Measurements from ENCODE around the gene ARHGEF4. TPM values are rescaled to one million over a fixed set of nuclear protein-coding genes. Genes with fewer than 3 reads are reported as not detected.

Gene ARHGEF4
- total RNA-seq, 1 experiment from 2014 or later = 26.6 TPM

DNA sequence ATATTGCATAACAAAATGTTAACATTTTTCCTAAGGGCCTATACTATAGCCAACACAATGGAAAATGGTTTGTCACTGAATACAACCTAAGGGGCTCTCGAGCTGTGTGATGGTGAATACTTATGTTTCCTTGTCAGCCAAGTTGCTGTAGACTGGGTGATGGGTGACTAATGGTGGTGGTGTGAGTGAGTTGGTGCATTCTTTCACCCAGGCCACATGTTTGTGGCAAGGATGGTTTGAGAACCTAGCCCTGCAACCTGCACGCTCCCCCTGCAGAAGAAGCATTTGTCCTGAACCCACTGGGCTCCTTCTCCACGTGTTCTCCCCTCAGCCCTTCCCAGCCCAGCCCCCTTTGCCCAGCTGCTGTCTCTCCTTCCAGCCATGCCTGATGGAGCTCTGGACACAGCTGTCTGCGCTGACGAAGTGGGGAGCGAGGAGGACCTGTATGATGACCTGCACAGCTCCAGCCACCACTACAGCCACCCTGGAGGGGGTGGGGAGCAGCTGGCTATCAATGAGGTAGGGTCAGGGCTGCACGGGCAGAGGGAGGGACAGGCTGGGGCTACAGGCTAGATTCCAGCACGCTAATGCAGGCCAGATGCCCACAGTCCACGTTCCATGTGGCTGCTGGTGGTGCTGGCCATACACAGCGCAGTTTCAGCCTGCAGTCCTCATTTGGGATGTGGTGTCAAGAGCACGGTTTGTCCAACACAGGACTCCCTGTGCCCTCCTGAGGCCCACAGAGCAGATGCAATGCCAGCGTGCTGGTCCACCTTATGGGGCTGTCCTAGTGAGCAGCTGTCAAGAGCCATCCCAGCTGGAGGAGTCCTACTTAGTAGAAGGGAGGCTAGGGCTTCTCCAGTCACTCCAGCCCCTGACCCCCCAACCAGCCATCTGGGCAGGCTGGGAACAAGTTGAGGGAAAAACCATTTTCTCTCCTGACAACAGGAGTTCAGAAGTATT is 191.1 kb downstream of the ARHGEF4 start (continued):
- TF ChIP-seq CTCF (IDR thresholded peaks at IDR 0.05 in 2 of 3, conservative IDR thresholded peaks at IDR 0.05 in 1 of 3; ENCODE audit: borderline replicate concordance in 1 of 3, insufficient read depth in 1 of 3, low read depth in 2 of 3, low read length in 2 of 3) = no peak

DNA sequence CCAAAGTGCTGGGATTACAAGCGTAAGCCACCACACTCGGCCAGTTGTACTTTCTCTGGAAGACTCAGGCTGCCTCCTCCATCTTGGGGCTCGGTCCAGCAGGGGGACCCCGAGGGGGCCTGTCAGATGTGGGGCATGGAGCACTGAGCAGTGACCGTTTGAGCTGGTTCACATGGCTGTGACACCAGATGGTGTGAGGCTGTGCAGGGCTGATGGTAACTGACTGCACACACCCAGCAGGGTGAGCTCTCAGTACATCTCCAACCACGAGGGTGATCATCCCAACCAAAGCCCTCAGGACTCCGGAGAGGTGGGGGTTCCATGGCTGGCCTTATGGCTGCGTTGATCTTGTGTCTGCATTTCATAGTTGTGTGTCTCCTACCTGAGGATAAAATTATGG is 193.1 kb downstream of the ARHGEF4 start:
- TF ChIP-seq, protein P1, sequence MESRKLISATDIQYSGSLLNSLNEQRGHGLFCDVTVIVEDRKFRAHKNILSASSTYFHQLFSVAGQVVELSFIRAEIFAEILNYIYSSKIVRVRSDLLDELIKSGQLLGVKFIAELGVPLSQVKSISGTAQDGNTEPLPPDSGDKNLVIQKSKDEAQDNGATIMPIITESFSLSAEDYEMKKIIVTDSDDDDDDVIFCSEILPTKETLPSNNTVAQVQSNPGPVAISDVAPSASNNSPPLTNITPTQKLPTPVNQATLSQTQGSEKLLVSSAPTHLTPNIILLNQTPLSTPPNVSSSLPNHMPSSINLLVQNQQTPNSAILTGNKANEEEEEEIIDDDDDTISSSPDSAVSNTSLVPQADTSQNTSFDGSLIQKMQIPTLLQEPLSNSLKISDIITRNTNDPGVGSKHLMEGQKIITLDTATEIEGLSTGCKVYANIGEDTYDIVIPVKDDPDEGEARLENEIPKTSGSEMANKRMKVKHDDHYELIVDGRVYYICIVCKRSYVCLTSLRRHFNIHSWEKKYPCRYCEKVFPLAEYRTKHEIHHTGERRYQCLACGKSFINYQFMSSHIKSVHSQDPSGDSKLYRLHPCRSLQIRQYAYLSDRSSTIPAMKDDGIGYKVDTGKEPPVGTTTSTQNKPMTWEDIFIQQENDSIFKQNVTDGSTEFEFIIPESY (IDR thresholded peaks at IDR 0.05; ENCODE audit: extremely low read depth, insufficient replicate concordance, low read length) = no peak
- TF ChIP-seq EZH2phosphoT487 (IDR thresholded peaks at IDR 0.05; ENCODE audit: borderline replicate concordance) (no peak), ZNF274 (IDR thresholded peaks at IDR 0.05; ENCODE audit: low read depth, low read length) (no peak), SRF (IDR thresholded peaks at IDR 0.05; ENCODE audit: low read depth) (no peak), POLR2AphosphoS5 (IDR thresholded peaks at IDR 0.05; ENCODE audit: low read depth, low read length) (no peak), SIN3A (IDR thresholded peaks at IDR 0.05; ENCODE audit: low read depth) (no peak), CEBPB (IDR thresholded peaks at IDR 0.05; ENCODE audit: low read depth) (no peak), ZFX (IDR thresholded peaks at IDR 0.05) (no peak), ATF3 (IDR thresholded peaks at IDR 0.05) (no peak), POLR2A (IDR thresholded peaks at IDR 0.05; ENCODE audit: borderline replicate concordance, extremely low read depth, insufficient read depth, insufficient read length) (no peak)
- H2AFZ ChIP-seq (ENCODE audit: low read depth, low read length, poor library complexity, severe bottlenecking) = no peak overlapping the region
- H3K27me3 ChIP-seq (ENCODE audit: insufficient read depth, low read length) = no peaks in the 10 kb centered on the region
- no peaks in the 10 kb centered on the region for H3K36me3 ChIP-seq (ENCODE audit: control insufficient read depth in 1 of 2, insufficient read depth in 2 of 2, low read length in 2 of 2)
- DNase-seq (ENCODE audit: low read depth, low spot score) (no peak), ATAC-seq (no peak)
- H3K4me2 ChIP-seq (ENCODE audit: low read length) = no peak overlapping the region
- no peaks in the 10 kb centered on the region for H3K79me2 ChIP-seq (ENCODE audit: insufficient read depth, low read length)
- no peaks in the 10 kb centered on the region for H4K20me1 ChIP-seq (ENCODE audit: insufficient read depth)
- BruUV-seq (replicated peaks) = no TSS peak
- H3K4me3 ChIP-seq (replicated peaks in 1 of 2; ENCODE audit: low read depth in 1 of 2, low read length in 2 of 2) = no peak overlapping the region
- no peak overlapping the region for H3K27ac ChIP-seq (ENCODE audit: low read depth, low read length)
- ChIA-PET RAD21 (ENCODE audit: low non-redundant PET in 1 of 2, low total read pairs in 2 of 2, uncharacterized antibody in 2 of 2, unreplicated experiment in 2 of 2) (no interaction called here), CTCF (no interaction called here), POLR2A (no interaction called here)
- intact Hi-C loops (cut with micrococcal nuclease) = no loop called here
- H3K9ac ChIP-seq (ENCODE audit: low read length) = no peak overlapping the region
- H3K9me2 ChIP-seq (ENCODE audit: insufficient read depth) = no peaks in the 10 kb centered on the region
- H3K4me1 ChIP-seq (ENCODE audit: control insufficient read depth in 1 of 2, insufficient read depth in 2 of 2, low read length in 2 of 2) = no peaks in the 10 kb centered on the region
- H3K9me3 ChIP-seq (ENCODE audit: control insufficient read depth in 1 of 2, insufficient read depth in 1 of 2, low read depth in 1 of 2, low read length in 2 of 2) = no peaks in the 10 kb centered on the region; a peak in 1 of 4 replicates

Measured in HCT116 (cell line).